ENCODE results near the gene EDARADD. TPM values are rescaled to one million over a fixed set of nuclear protein-coding genes. Genes with fewer than 3 reads are reported as not detected.
A peak's percentile ranks its signal among the peaks of the same experiment; 100 is the strongest.

Gene EDARADD
- total and polyA plus RNA-seq, 4 donors: 0.13 to 0.67 (median 0.26) TPM

DNA sequence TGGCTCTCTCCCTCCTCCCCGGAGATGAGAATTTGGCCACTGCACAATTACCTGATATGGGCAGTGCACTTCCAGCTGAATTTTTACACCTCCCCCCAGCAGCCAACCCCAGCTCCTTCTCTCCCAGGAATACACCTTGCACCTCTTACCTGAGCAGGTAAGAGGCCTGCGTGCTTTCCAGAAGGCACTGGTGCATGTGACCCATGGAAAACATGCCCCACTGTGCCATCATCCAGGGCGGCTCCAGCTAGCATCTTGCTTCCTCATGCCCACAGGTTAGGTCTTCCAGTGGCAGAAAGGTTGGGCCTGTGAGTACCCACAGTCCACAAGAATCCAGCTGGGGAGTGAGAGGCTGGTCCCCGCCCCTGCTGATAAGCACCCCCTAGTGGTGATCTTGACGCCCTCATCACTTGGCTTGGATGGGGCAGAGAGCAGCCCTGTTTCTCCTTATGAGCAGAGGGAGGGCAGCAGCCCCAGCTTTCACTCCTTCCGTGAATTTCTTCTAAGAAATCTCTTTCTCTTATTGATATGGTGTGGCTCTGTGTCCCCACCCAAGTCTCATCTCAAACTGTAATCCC is 57.8 kb downstream of the EDARADD start:
- 77% methylated on average over 6 of the region's 6 CpGs for WGBS
- Histone ChIP-seq H3K4me3 (ENCODE audit: low read depth in 1 of 3, low read length in 3 of 3) (no peak overlapping the region), H3K27ac (ENCODE audit: low read depth in 1 of 2, low read length in 2 of 2) (no peak overlapping the region), H3K27me3 (ENCODE audit: control insufficient read depth in 4 of 4, insufficient read depth in 4 of 4, low read length in 3 of 4) (no peaks in the 10 kb centered on the region), H3K36me3 (ENCODE audit: control insufficient read depth in 4 of 4, insufficient read depth in 3 of 4, low read depth in 1 of 4, low read length in 3 of 4) (no peaks in the 10 kb centered on the region), H3K9me3 (ENCODE audit: control insufficient read depth in 4 of 4, low read length in 3 of 4) (no peaks in the 10 kb centered on the region), H3K4me1 (ENCODE audit: control insufficient read depth in 4 of 4, insufficient read depth in 4 of 4, low read length in 3 of 4) (no peaks in the 10 kb centered on the region), H3K9ac (ENCODE audit: low read depth in 1 of 2, low read length in 2 of 2) (no peak overlapping the region)
- peak; percentile 37 for DNase-seq (ENCODE audit: low spot score)
- peak; percentile 77 to 87 for TF ChIP-seq RAD21 (IDR thresholded peaks at IDR 0.05)
- TF ChIP-seq TAF1 (conservative IDR thresholded peaks at IDR 0.05): no peak
- TF ChIP-seq SP1 (IDR thresholded peaks at IDR 0.05): no peak
- peak; percentile 57 for TF ChIP-seq CTCF (IDR thresholded peaks at IDR 0.05; ENCODE audit: low read depth, low read length, missing input control)

DNA sequence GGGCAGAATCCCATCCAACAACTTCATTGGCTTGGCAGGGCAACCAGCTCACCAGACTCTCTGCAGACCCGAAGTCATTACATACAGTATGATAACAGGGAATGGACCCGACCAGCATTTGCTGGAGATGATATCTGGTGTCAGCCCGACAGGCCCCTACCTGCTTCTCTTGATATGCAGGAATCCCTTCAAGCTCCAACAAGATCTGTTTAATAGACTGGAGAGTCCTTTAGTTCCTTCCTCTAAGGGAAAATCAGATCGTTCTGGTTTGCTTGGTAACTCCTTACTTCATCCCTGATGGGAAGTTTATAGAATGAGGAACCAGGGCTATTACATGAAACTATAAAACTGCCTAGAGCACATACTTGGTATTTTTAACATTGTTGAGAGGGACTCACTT is 61.2 kb downstream of the EDARADD start:
- Histone ChIP-seq H3K27me3 (ENCODE audit: control insufficient read depth in 4 of 4, insufficient read depth in 4 of 4, low read length in 3 of 4) (no peaks in the 10 kb centered on the region), H3K27ac (ENCODE audit: low read depth in 1 of 2, low read length in 2 of 2) (no peak overlapping the region), H3K4me3 (ENCODE audit: low read depth in 1 of 3, low read length in 3 of 3) (no peak overlapping the region), H3K9me3 (ENCODE audit: control insufficient read depth in 4 of 4, low read length in 3 of 4) (no peaks in the 10 kb centered on the region), H3K9ac (ENCODE audit: low read depth in 1 of 2, low read length in 2 of 2) (no peak overlapping the region), H3K4me1 (ENCODE audit: control insufficient read depth in 4 of 4, insufficient read depth in 4 of 4, low read length in 3 of 4) (no peaks in the 10 kb centered on the region), H3K36me3 (ENCODE audit: control insufficient read depth in 4 of 4, insufficient read depth in 3 of 4, low read depth in 1 of 4, low read length in 3 of 4) (no peaks in the 10 kb centered on the region)
- TF ChIP-seq GABPA (IDR thresholded peaks at IDR 0.05 in 1 of 2, conservative IDR thresholded peaks at IDR 0.05 in 1 of 2) (no peak), HNF4A (conservative IDR thresholded peaks at IDR 0.05) (no peak), RXRA (IDR thresholded peaks at IDR 0.05) (no peak), YY1 (IDR thresholded peaks at IDR 0.05) (no peak), FOXA1 (IDR thresholded peaks at IDR 0.05) (no peak), SP1 (IDR thresholded peaks at IDR 0.05) (no peak), RAD21 (IDR thresholded peaks at IDR 0.05) (no peak), NR2F2 (IDR thresholded peaks at IDR 0.05) (no peak), EGR1 (IDR thresholded peaks at IDR 0.05; ENCODE audit: low read depth in 2 of 2) (no peak), TAF1 (conservative IDR thresholded peaks at IDR 0.05) (no peak), JUND (IDR thresholded peaks at IDR 0.05) (no peak), FOXA2 (IDR thresholded peaks at IDR 0.05) (no peak), HNF4G (IDR thresholded peaks at IDR 0.05) (no peak), ZBTB33 (IDR thresholded peaks at IDR 0.05) (no peak), CTCF (IDR thresholded peaks at IDR 0.05; ENCODE audit: low read depth, low read length, missing input control) (no peak)
- TF ChIP-seq, protein P1, sequence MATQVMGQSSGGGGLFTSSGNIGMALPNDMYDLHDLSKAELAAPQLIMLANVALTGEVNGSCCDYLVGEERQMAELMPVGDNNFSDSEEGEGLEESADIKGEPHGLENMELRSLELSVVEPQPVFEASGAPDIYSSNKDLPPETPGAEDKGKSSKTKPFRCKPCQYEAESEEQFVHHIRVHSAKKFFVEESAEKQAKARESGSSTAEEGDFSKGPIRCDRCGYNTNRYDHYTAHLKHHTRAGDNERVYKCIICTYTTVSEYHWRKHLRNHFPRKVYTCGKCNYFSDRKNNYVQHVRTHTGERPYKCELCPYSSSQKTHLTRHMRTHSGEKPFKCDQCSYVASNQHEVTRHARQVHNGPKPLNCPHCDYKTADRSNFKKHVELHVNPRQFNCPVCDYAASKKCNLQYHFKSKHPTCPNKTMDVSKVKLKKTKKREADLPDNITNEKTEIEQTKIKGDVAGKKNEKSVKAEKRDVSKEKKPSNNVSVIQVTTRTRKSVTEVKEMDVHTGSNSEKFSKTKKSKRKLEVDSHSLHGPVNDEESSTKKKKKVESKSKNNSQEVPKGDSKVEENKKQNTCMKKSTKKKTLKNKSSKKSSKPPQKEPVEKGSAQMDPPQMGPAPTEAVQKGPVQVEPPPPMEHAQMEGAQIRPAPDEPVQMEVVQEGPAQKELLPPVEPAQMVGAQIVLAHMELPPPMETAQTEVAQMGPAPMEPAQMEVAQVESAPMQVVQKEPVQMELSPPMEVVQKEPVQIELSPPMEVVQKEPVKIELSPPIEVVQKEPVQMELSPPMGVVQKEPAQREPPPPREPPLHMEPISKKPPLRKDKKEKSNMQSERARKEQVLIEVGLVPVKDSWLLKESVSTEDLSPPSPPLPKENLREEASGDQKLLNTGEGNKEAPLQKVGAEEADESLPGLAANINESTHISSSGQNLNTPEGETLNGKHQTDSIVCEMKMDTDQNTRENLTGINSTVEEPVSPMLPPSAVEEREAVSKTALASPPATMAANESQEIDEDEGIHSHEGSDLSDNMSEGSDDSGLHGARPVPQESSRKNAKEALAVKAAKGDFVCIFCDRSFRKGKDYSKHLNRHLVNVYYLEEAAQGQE (IDR thresholded peaks at IDR 0.05): no peak
- TF ChIP-seq, protein P2, sequence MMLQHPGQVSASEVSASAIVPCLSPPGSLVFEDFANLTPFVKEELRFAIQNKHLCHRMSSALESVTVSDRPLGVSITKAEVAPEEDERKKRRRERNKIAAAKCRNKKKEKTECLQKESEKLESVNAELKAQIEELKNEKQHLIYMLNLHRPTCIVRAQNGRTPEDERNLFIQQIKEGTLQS (IDR thresholded peaks at IDR 0.05): no peak
- TF ChIP-seq, protein P3, sequence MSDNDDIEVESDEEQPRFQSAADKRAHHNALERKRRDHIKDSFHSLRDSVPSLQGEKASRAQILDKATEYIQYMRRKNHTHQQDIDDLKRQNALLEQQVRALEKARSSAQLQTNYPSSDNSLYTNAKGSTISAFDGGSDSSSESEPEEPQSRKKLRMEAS (IDR thresholded peaks at IDR 0.05): no peak
- WGBS: 89% methylated on average over 4 of the region's 4 CpGs
- DNase-seq (ENCODE audit: low spot score): no peak

Measured in liver (tissue), 9 donors.